ENCODE data around the gene XYLT1. TPM values are rescaled to one million over a fixed set of nuclear protein-coding genes. Genes with fewer than 3 reads are reported as not detected.

Gene XYLT1
- total and polyA plus RNA-seq, 3 experiments from 2014 or later = 1.4 to 9.1 (median 6.8) TPM

DNA sequence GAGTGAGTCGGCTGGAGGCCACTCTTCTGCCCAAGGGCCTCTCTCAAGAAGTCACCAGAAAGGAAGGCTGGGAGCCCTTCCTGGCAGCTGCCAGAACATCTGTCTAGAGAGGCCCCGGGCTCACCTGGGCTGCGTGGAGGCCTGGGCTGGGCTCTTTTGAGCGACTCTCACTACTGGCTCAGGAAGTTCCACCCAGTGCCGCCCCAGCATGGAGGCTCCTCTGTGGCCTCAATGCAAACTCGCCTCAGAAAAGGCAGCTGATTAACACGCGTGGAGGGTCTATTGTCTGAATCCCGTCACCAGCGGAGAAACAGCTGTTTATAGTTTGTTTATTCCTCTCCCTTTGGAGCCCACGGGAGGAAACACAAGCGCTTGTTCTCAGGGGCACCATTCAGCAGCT, 25.3 kb downstream of the XYLT1 start:
- H3K36me3 Mint-ChIP-seq = peaks cover 4 to 14% (median 9%) of the 10 kb centered on the region in 3 donors

DNA sequence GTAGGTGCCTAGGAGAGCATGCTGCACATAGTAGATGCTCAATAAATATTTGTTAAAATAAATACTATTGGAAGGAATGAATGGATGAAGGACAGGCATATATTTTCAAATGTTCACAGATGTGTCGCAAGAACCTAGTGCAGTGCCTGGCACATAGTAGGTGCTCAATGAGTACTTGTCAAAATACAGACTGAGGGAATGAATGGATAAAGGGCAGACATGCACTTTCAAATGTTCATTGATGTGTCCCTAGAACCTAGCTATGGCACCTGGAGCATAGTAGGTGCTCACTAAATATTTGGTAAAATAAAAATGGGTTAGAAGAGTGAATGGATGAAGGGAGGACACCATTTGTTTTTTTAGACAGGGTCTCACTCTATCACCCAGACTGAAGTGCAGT, 26.1 kb downstream of the XYLT1 start:
- no peaks in the 10 kb centered on the region for H3K9me3 Mint-ChIP-seq
- DNase-seq = no peak
- Histone ChIP-seq H3K4me1 (ENCODE audit: insufficient read depth, low read length) (peaks cover 36% of the 10 kb centered on the region), H3K4me3 (ENCODE audit: low read length) (no peak overlapping the region), H3K27ac (ENCODE audit: low read depth, low read length) (no peak overlapping the region), H3K27me3 (ENCODE audit: insufficient read depth, low read length, poor library complexity, severe bottlenecking) (no peaks in the 10 kb centered on the region), H3K9me3 (ENCODE audit: low read length) (no peaks in the 10 kb centered on the region), H3K36me3 (ENCODE audit: insufficient read depth, low read length) (no peaks in the 10 kb centered on the region)
- H3K27ac Mint-ChIP-seq = peak overlapping the region in 2 of 8 donors; percentile 50 to 78
- POLR2A ChIA-PET = no interaction called here
- CTCF ChIA-PET = interaction anchor here (1.0 kb wide), 1 partner anchor 78 kb away, joined by 5 read pairs; no protein-coding TSS in a partner anchor
- H3K4me1 Mint-ChIP-seq = peaks cover 41 to 55% (median 48%) of the 10 kb centered on the region in 3 donors
- peaks cover 4 to 14% (median 9%) of the 10 kb centered on the region in 3 donors for H3K36me3 Mint-ChIP-seq
- no peak overlapping the region for H3K4me3 Mint-ChIP-seq
- H3K27me3 Mint-ChIP-seq = peaks cover 0 to 3% of the 10 kb centered on the region in 2 donors

More for the DNA sequence above, 25.3 kb downstream of the XYLT1 start:
- H3K27ac ChIP-seq (ENCODE audit: low read depth, low read length) = no peak overlapping the region
- peak overlapping the region in 3 of 8 donors; percentile 24 to 57 (median 36) for H3K27ac Mint-ChIP-seq
- H3K9me3 ChIP-seq (ENCODE audit: low read length) = no peaks in the 10 kb centered on the region
- POLR2A ChIA-PET = no interaction called here
- H3K4me1 Mint-ChIP-seq = peaks cover 39 to 55% (median 48%) of the 10 kb centered on the region in 3 donors
- peaks cover 0 to 3% of the 10 kb centered on the region in 2 donors for H3K27me3 Mint-ChIP-seq
- CTCF ChIA-PET = interaction anchor here (1.0 kb wide), 1 partner anchor 79 kb away, joined by 5 read pairs; no protein-coding TSS in a partner anchor
- H3K9me3 Mint-ChIP-seq = no peaks in the 10 kb centered on the region
- peaks cover 35% of the 10 kb centered on the region for H3K4me1 ChIP-seq (ENCODE audit: insufficient read depth, low read length)
- no peak for DNase-seq
- H3K4me3 Mint-ChIP-seq = no peak overlapping the region
- H3K27me3 ChIP-seq (ENCODE audit: insufficient read depth, low read length, poor library complexity, severe bottlenecking) = no peaks in the 10 kb centered on the region
- no peak overlapping the region for H3K4me3 ChIP-seq (ENCODE audit: low read length)
- no peaks in the 10 kb centered on the region for H3K36me3 ChIP-seq (ENCODE audit: insufficient read depth, low read length)

DNA sequence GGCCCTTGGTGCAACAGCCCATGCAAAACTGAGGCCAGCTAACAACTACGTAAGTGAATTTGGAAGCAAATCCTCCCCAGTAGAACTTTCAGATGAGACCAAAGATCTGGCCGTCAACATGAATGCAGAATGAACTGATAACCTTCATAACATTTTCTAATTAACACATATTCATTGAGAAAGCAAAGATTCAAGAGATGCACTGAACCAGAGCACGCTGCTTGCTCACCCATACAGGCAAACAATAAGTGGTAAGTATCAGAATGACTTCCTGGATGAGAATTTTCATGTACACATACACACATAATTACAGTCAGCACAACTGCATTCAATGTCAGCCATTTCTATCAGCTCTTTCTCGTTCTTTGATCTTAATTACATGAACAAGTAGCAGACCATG, 30.6 kb downstream of the XYLT1 start:
- H3K27ac ChIP-seq (ENCODE audit: low read depth, low read length) = no peak overlapping the region
- H3K4me3 ChIP-seq (ENCODE audit: low read length) = no peak overlapping the region
- DNase-seq = no peak
- ChIA-PET CTCF (no interaction called here), POLR2A (interaction anchor here (1.0 kb wide), 1 partner anchor 10 kb away, joined by 3 read pairs; no protein-coding TSS in a partner anchor)
- Mint-ChIP-seq H3K4me1 (peaks cover 36 to 66% (median 58%) of the 10 kb centered on the region in 3 donors), H3K36me3 (peaks cover 0 to 14% (median 10%) of the 10 kb centered on the region in 3 donors), H3K27ac (peak overlapping the region in 2 of 8 donors; percentile 9 to 86), H3K9me3 (no peaks in the 10 kb centered on the region), H3K4me3 (peak overlapping the region in 4 of 7 donors; percentile 72 to 83 (median 75)), H3K27me3 (peaks cover 0 to 2% of the 10 kb centered on the region in 2 donors)
- peaks cover 24% of the 10 kb centered on the region for H3K4me1 ChIP-seq (ENCODE audit: insufficient read depth, low read length)
- H3K27me3 ChIP-seq (ENCODE audit: insufficient read depth, low read length, poor library complexity, severe bottlenecking) = no peaks in the 10 kb centered on the region
- no peaks in the 10 kb centered on the region for H3K36me3 ChIP-seq (ENCODE audit: insufficient read depth, low read length)
- H3K9me3 ChIP-seq (ENCODE audit: low read length) = no peaks in the 10 kb centered on the region

DNA sequence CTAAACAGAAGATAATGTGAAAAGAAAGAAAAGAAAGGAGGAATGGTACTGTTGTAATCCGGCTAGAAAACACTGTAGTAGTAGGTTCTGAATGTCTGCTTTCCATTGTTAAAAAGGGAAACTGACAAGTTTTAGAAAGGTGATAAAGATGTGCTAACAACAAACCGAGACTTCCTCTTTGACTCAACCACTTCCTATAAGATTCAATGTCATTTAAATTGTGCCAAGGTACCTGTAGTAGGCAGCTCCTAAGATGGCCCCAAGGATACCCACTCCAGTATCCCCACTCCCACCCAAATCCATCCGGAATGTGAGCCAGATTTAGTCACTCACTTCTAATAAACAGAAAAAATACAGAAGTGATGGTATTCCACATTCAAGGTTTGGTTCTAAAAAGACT, 31.2 kb downstream of the XYLT1 start:
- POLR2A ChIA-PET = interaction anchor here (1.0 kb wide), 1 partner anchor 10 kb away, joined by 3 read pairs; no protein-coding TSS in a partner anchor

DNA sequence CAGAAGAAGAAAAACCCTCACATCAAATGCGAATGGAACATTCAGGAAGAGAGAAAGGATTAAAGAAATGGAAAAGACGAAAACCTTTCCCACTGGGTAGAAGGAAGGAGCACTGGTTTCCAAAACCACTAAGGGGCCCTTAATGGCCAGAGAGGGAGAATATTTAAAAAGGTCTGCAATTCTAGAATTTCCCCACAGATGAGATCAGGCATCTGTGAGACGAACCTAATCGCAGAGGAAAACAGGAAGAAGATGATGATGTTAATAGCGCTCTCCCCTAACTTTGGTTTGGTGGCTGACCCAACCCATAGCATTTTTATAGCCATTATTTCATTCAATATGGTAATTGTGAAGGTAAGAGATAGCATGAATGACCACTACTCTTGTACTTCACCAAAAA, 32.8 kb downstream of the XYLT1 start:
- Histone ChIP-seq H3K9me3 (ENCODE audit: low read length) (no peaks in the 10 kb centered on the region), H3K4me3 (ENCODE audit: low read length) (no peak overlapping the region), H3K4me1 (ENCODE audit: insufficient read depth, low read length) (peaks cover 24% of the 10 kb centered on the region), H3K27ac (ENCODE audit: low read depth, low read length) (no peak overlapping the region), H3K36me3 (ENCODE audit: insufficient read depth, low read length) (no peaks in the 10 kb centered on the region), H3K27me3 (ENCODE audit: insufficient read depth, low read length, poor library complexity, severe bottlenecking) (no peaks in the 10 kb centered on the region)
- H3K4me3 Mint-ChIP-seq = peak overlapping the region in 2 of 7 donors; percentile 26
- ChIA-PET POLR2A (no interaction called here), CTCF (interaction anchor here (1.2 kb wide), 1 partner anchor 69 kb away, joined by 3 read pairs; no protein-coding TSS in a partner anchor)
- no peaks in the 10 kb centered on the region for H3K9me3 Mint-ChIP-seq
- peaks cover 37 to 69% (median 65%) of the 10 kb centered on the region in 3 donors for H3K4me1 Mint-ChIP-seq
- H3K36me3 Mint-ChIP-seq = peaks cover 0 to 5% (median 4%) of the 10 kb centered on the region in 3 donors
- H3K27me3 Mint-ChIP-seq = peaks cover 0 to 2% of the 10 kb centered on the region in 2 donors
- DNase-seq = no peak
- H3K27ac Mint-ChIP-seq = peak overlapping the region in 1 of 8 donors; percentile 31

More for the DNA sequence above, 31.2 kb downstream of the XYLT1 start:
- H3K9me3 Mint-ChIP-seq = no peaks in the 10 kb centered on the region
- H3K36me3 Mint-ChIP-seq = peaks cover 0 to 14% (median 10%) of the 10 kb centered on the region in 3 donors
- CTCF ChIA-PET = no interaction called here
- no peak overlapping the region for H3K4me3 ChIP-seq (ENCODE audit: low read length)
- peak overlapping the region in 6 of 7 donors; percentile 70 to 83 (median 74) for H3K4me3 Mint-ChIP-seq
- no peak overlapping the region for H3K27ac ChIP-seq (ENCODE audit: low read depth, low read length)
- no peaks in the 10 kb centered on the region for H3K36me3 ChIP-seq (ENCODE audit: insufficient read depth, low read length)
- H3K27ac Mint-ChIP-seq = peak overlapping the region in 7 of 8 donors; percentile 19 to 93 (median 80)
- H3K27me3 Mint-ChIP-seq = peaks cover 0 to 2% of the 10 kb centered on the region in 2 donors
- no peaks in the 10 kb centered on the region for H3K9me3 ChIP-seq (ENCODE audit: low read length)
- H3K4me1 Mint-ChIP-seq = peaks cover 36 to 69% (median 60%) of the 10 kb centered on the region in 3 donors
- H3K4me1 ChIP-seq (ENCODE audit: insufficient read depth, low read length) = peaks cover 24% of the 10 kb centered on the region
- H3K27me3 ChIP-seq (ENCODE audit: insufficient read depth, low read length, poor library complexity, severe bottlenecking) = no peaks in the 10 kb centered on the region
- peak in 2 of 5 donors; percentile 21 to 27 for DNase-seq

DNA sequence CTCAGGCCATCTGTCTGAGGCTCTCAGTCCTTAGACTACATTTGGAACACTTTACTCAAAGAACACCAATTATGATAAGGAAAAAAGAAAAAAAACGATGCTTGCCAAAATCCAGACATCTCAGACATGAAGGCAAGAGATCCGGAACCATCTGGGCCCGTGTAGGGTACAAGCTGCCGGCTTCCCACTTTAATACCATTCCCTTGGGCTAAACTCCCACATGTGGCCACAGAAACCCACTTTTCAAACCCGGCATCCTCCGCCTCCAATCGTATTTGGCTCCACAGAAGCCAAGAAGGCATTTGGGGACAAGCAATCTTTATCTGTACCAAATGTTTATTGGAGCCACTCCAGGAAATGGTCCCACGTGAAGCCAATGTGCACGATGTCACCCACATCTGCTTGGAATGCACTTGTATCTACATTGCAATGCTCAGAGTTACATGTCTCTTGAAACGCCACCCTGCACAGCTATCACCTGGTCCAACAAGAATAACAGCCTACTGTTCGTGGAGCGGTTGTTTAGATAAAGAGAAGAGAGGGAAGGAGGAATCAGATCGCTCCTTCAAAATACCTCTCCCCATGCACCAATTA, 33.5 kb downstream of the XYLT1 start:
- Mint-ChIP-seq H3K4me1 (peaks cover 40 to 76% (median 69%) of the 10 kb centered on the region in 3 donors), H3K9me3 (no peaks in the 10 kb centered on the region), H3K27me3 (peaks cover 0 to 2% of the 10 kb centered on the region in 2 donors), H3K27ac (no peak overlapping the region), H3K36me3 (peaks cover 0 to 4% (median 1%) of the 10 kb centered on the region in 3 donors), H3K4me3 (no peak overlapping the region)
- no peaks in the 10 kb centered on the region for H3K27me3 ChIP-seq (ENCODE audit: insufficient read depth, low read length, poor library complexity, severe bottlenecking)
- DNase-seq = no peak
- no peaks in the 10 kb centered on the region for H3K36me3 ChIP-seq (ENCODE audit: insufficient read depth, low read length)
- H3K27ac ChIP-seq (ENCODE audit: low read depth, low read length) = no peak overlapping the region
- H3K4me1 ChIP-seq (ENCODE audit: insufficient read depth, low read length) = peaks cover 24% of the 10 kb centered on the region
- ChIA-PET POLR2A (no interaction called here), CTCF (interaction anchor here (1.2 kb wide), 1 partner anchor 68 kb away, joined by 3 read pairs; no protein-coding TSS in a partner anchor)
- no peaks in the 10 kb centered on the region for H3K9me3 ChIP-seq (ENCODE audit: low read length)
- no peak overlapping the region for H3K4me3 ChIP-seq (ENCODE audit: low read length)

DNA sequence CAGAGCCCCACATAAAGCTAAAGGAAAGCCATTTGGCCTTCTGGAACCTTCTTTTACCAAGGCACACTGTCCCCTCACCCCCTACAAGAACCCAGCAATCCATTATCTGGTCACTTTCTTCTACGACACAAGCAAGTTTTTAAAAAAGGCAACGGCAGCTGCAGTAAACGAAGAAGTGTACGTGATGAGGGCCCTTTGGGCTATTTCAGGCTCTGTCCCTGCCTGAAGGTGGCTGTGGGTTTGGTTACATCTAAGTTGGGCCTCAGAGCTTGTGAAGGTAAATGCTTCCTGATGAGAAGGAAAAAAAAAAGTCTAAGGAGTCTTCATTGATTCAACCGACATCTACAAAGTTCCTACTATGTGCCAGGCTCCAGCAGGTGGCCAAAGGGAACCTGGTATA, 35.4 kb downstream of the XYLT1 start:
- no peak for DNase-seq
- Histone ChIP-seq H3K4me1 (ENCODE audit: insufficient read depth, low read length) (peaks cover 22% of the 10 kb centered on the region), H3K9me3 (ENCODE audit: low read length) (no peaks in the 10 kb centered on the region), H3K36me3 (ENCODE audit: insufficient read depth, low read length) (no peaks in the 10 kb centered on the region), H3K27me3 (ENCODE audit: insufficient read depth, low read length, poor library complexity, severe bottlenecking) (no peaks in the 10 kb centered on the region), H3K4me3 (ENCODE audit: low read length) (no peak overlapping the region), H3K27ac (ENCODE audit: low read depth, low read length) (no peak overlapping the region)
- H3K27me3 Mint-ChIP-seq = peaks cover 0 to 3% of the 10 kb centered on the region in 2 donors
- peaks cover 36 to 64% (median 60%) of the 10 kb centered on the region in 3 donors for H3K4me1 Mint-ChIP-seq
- ChIA-PET CTCF (no interaction called here), POLR2A (no interaction called here)
- no peak overlapping the region for H3K27ac Mint-ChIP-seq
- H3K9me3 Mint-ChIP-seq = no peaks in the 10 kb centered on the region
- no peak overlapping the region for H3K4me3 Mint-ChIP-seq
- H3K36me3 Mint-ChIP-seq = peaks cover 0 to 6% (median 4%) of the 10 kb centered on the region in 3 donors

All from CD8-positive, alpha-beta memory T cell (primary cell).